ENCODE data around the gene WFIKKN1. TPM values are rescaled to one million over a fixed set of nuclear protein-coding genes. Genes with fewer than 3 reads are reported as not detected.
A peak's percentile ranks its signal among the peaks of the same experiment; 100 is the strongest.

Gene WFIKKN1
- total RNA-seq, 1 experiment from 2014 or later, result 12.3 TPM

DNA sequence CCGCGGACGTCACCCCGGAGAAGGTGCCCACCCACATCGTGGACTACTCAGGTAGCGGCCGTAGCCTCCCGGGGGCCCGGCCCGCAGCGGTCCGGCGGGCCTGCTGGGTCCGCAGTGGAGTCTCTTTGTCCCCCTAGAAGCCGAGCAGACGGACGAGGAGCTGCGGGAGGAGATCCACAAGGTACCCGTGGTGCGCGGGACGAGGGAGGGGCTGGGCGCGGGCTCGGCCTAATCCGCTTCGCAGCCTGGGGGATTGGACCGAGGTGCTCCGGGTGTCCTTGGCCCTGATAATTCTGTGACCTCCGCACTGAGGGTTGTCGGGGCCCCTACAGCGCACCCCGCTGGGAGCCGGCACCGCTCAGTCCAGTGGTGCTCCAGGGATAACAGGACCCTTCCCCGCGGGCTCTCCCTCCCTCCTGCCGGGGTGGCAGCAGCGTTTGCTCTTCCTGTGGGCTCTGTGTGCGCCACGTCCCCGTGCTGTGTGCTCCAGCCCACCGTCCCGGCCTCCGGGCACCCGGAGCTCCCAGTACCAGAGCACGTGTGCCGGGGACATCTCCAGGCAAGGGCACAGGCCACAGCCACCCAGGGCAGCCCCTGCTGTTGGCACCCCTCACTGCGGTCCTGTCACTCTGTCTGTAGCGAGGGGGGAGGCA, 37.9 kb downstream of the WFIKKN1 start:
- Mint-ChIP-seq H3K36me3 (peaks cover 11% of the 10 kb centered on the region), H3K4me1 (no peaks in the 10 kb centered on the region), H3K27ac (no peak overlapping the region), H3K27me3 (ENCODE audit: low read depth) (no peaks in the 10 kb centered on the region), H3K9me3 (no peaks in the 10 kb centered on the region), H3K4me3 (peak overlapping the region; percentile 65)
- DNase-seq (ENCODE audit: low spot score) (no peak), ATAC-seq (no peak)
- POLR2A ChIA-PET, result interaction anchor here (1.8 kb wide), 1 partner anchor 52 kb away, joined by 6 read pairs; no protein-coding TSS in a partner anchor
- TF ChIP-seq, protein P1, sequence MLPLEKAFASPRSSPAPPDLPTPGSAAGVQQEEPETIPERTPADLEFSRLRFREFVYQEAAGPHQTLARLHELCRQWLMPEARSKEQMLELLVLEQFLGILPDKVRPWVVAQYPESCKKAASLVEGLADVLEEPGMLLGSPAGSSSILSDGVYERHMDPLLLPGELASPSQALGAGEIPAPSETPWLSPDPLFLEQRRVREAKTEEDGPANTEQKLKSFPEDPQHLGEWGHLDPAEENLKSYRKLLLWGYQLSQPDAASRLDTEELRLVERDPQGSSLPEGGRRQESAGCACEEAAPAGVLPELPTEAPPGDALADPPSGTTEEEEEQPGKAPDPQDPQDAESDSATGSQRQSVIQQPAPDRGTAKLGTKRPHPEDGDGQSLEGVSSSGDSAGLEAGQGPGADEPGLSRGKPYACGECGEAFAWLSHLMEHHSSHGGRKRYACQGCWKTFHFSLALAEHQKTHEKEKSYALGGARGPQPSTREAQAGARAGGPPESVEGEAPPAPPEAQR (CRISPR knock-in tag; IDR thresholded peaks at IDR 0.05), result no peak
- TF ChIP-seq, protein P2, sequence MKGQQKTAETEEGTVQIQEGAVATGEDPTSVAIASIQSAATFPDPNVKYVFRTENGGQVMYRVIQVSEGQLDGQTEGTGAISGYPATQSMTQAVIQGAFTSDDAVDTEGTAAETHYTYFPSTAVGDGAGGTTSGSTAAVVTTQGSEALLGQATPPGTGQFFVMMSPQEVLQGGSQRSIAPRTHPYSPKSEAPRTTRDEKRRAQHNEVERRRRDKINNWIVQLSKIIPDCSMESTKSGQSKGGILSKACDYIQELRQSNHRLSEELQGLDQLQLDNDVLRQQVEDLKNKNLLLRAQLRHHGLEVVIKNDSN (CRISPR knock-in tag; IDR thresholded peaks at IDR 0.05), result no peak
- TF ChIP-seq JUN (CRISPR knock-in tag; IDR thresholded peaks at IDR 0.05) (0 out of 2 replicates have a peak, but pooled peaks have one; percentile 39), CREM (CRISPR knock-in tag; IDR thresholded peaks at IDR 0.05) (no peak), FOXP1 (CRISPR knock-in tag; IDR thresholded peaks at IDR 0.05; ENCODE audit: borderline replicate concordance) (0 out of 2 replicates have a peak, but pooled peaks have one; percentile 19), ZNF121 (CRISPR knock-in tag; IDR thresholded peaks at IDR 0.05) (no peak), NR2C2 (CRISPR knock-in tag; IDR thresholded peaks at IDR 0.05) (no peak), TCF7 (CRISPR knock-in tag; IDR thresholded peaks at IDR 0.05; ENCODE audit: low read depth) (no peak), HMGA2 (CRISPR knock-in tag; IDR thresholded peaks at IDR 0.05) (no peak), CREB1 (CRISPR knock-in tag; IDR thresholded peaks at IDR 0.05) (no peak), ZBTB21 (CRISPR knock-in tag; IDR thresholded peaks at IDR 0.05; ENCODE audit: borderline replicate concordance) (0 out of 2 replicates have a peak, but pooled peaks have one; percentile 4), ELF4 (CRISPR knock-in tag; IDR thresholded peaks at IDR 0.05; ENCODE audit: low read depth) (no peak), ETV6 (CRISPR knock-in tag; IDR thresholded peaks at IDR 0.05) (no peak), ZNF232 (CRISPR knock-in tag; IDR thresholded peaks at IDR 0.05) (no peak), SMAD3 (CRISPR knock-in tag; IDR thresholded peaks at IDR 0.05; ENCODE audit: borderline replicate concordance) (no peak), SMAD4 (CRISPR knock-in tag; IDR thresholded peaks at IDR 0.05) (no peak)
- TF ChIP-seq, protein P3, sequence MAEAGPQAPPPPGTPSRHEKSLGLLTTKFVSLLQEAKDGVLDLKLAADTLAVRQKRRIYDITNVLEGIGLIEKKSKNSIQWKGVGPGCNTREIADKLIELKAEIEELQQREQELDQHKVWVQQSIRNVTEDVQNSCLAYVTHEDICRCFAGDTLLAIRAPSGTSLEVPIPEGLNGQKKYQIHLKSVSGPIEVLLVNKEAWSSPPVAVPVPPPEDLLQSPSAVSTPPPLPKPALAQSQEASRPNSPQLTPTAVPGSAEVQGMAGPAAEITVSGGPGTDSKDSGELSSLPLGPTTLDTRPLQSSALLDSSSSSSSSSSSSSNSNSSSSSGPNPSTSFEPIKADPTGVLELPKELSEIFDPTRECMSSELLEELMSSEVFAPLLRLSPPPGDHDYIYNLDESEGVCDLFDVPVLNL (CRISPR knock-in tag; IDR thresholded peaks at IDR 0.05; ENCODE audit: borderline replicate concordance, low read depth), result no peak
- TF ChIP-seq, protein P4, sequence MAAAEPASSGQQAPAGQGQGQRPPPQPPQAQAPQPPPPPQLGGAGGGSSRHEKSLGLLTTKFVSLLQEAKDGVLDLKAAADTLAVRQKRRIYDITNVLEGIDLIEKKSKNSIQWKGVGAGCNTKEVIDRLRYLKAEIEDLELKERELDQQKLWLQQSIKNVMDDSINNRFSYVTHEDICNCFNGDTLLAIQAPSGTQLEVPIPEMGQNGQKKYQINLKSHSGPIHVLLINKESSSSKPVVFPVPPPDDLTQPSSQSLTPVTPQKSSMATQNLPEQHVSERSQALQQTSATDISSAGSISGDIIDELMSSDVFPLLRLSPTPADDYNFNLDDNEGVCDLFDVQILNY (CRISPR knock-in tag; IDR thresholded peaks at IDR 0.05), result no peak
- TF ChIP-seq, protein P5, sequence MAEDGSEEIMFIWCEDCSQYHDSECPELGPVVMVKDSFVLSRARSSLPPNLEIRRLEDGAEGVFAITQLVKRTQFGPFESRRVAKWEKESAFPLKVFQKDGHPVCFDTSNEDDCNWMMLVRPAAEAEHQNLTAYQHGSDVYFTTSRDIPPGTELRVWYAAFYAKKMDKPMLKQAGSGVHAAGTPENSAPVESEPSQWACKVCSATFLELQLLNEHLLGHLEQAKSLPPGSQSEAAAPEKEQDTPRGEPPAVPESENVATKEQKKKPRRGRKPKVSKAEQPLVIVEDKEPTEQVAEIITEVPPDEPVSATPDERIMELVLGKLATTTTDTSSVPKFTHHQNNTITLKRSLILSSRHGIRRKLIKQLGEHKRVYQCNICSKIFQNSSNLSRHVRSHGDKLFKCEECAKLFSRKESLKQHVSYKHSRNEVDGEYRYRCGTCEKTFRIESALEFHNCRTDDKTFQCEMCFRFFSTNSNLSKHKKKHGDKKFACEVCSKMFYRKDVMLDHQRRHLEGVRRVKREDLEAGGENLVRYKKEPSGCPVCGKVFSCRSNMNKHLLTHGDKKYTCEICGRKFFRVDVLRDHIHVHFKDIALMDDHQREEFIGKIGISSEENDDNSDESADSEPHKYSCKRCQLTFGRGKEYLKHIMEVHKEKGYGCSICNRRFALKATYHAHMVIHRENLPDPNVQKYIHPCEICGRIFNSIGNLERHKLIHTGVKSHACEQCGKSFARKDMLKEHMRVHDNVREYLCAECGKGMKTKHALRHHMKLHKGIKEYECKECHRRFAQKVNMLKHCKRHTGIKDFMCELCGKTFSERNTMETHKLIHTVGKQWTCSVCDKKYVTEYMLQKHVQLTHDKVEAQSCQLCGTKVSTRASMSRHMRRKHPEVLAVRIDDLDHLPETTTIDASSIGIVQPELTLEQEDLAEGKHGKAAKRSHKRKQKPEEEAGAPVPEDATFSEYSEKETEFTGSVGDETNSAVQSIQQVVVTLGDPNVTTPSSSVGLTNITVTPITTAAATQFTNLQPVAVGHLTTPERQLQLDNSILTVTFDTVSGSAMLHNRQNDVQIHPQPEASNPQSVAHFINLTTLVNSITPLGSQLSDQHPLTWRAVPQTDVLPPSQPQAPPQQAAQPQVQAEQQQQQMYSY (CRISPR knock-in tag; IDR thresholded peaks at IDR 0.05), result no peak
- TF ChIP-seq, protein P6, sequence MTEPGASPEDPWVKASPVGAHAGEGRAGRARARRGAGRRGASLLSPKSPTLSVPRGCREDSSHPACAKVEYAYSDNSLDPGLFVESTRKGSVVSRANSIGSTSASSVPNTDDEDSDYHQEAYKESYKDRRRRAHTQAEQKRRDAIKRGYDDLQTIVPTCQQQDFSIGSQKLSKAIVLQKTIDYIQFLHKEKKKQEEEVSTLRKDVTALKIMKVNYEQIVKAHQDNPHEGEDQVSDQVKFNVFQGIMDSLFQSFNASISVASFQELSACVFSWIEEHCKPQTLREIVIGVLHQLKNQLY (CRISPR knock-in tag; IDR thresholded peaks at IDR 0.05), result no peak
- CTCF ChIA-PET, result interaction anchor here (1.3 to 3.0 kb wide), 9 partner anchors 7 to 297 kb away, joined by 3 to 21 read pairs (median 6); partner anchors contain the start of genes ANTKMT, RHBDL1, STUB1 and WDR90
